HCT116 (cell line): Measurements from ENCODE around the gene SPDL1. TPM values are rescaled to one million over a fixed set of nuclear protein-coding genes. Genes with fewer than 3 reads are reported as not detected.

Source experiments
- ATAC-seq: fragments of 200-7000 bp; cut with Tn5 transposase; 2 replicates; pipeline ENCODE4 v1.9.1; 2020; ENCODE audit warnings: mild to moderate bottlenecking, moderate library complexity
- BruUV-seq: library from RNA; stranded (reverse); fragments of 400-500 nt; replicated peaks from 2 replicates; lab custom pipeline; 2021; lab: Mats Ljungman, UMichigan
- CTCF ChIA-PET: fragments of 300-600 bp; sonication (Branson Sonifier 250); formaldehyde crosslinking; loops from one replicate; lab custom pipeline; 2021; ENCODE audit warnings: antibody characterized with exemption; lab: Charles Lee
- POLR2A ChIA-PET: fragments of 300-600, 350-600 bp; sonication (Branson Sonifier 250); formaldehyde crosslinking; loops from one replicate; lab custom pipeline; 2021; ENCODE audit warnings: antibody characterized with exemption; lab: Charles Lee
- RAD21 ChIA-PET, 2 experiments: fragments of 300-600 bp; sonication (Branson Sonifier 250); formaldehyde crosslinking; loops; one replicate each; lab custom pipeline; 2023; ENCODE audit warnings: low total read pairs in 2 of 2; ENCODE audit not compliant: uncharacterized antibody in 2 of 2, unreplicated experiment in 2 of 2, low non-redundant PET in 1 of 2; lab: Charles Lee
- DNase-seq: peaks from one replicate; pipeline ENCODE4 v3.0.0-alpha.2; 2010; ENCODE audit warnings: low read depth, low spot score
- H2AFZ ChIP-seq: fragments of 200-600 bp; shearing (Covaris generic), sonication (generic); 2 replicates; pipeline ENCODE4 v1.6.1; 2017; ENCODE audit warnings: low read depth, mixed run types, mixed read lengths, antibody characterized with exemption, low read length; ENCODE audit not compliant: poor library complexity, severe bottlenecking
- H3K27ac ChIP-seq: 2 replicates; pipeline ENCODE4 v1.5.1; 2012; ENCODE audit warnings: low read depth, low read length
- H3K27me3 ChIP-seq: fragments of 200-600 bp; sonication (generic); 2 replicates; pipeline ENCODE4 v1.6.1; 2016; ENCODE audit warnings: mixed run types, low read length, mixed read lengths; ENCODE audit not compliant: insufficient read depth
- H3K36me3 ChIP-seq, 2 experiments: fragments of 200-500 bp in 1 of 2; fragments of 200-600 bp in 1 of 2; sonication (Bioruptor generic) in 1 of 2; sonication (generic) in 1 of 2; 2 replicates each; pipeline versions ENCODE4 v1.5.1 to v1.6.1; 2014 to 2016; ENCODE audit warnings: low read length in 2 of 2, inconsistent platforms in 1 of 2, mixed read lengths in 1 of 2, mixed run types in 1 of 2; ENCODE audit not compliant: insufficient read depth in 2 of 2, control insufficient read depth in 1 of 2
- H3K4me1 ChIP-seq, 2 experiments: fragments of 200-600 bp in 1 of 2; sonication (generic) in 1 of 2; 2 replicates each; pipeline versions ENCODE4 v1.5.1 to v1.6.1; 2012 to 2017; ENCODE audit warnings: low read length in 2 of 2, inconsistent platforms in 1 of 2, mild to moderate bottlenecking in 1 of 2, mixed read lengths in 1 of 2, mixed run types in 1 of 2, moderate library complexity in 1 of 2; ENCODE audit not compliant: insufficient read depth in 2 of 2, control insufficient read depth in 1 of 2
- H3K4me2 ChIP-seq: fragments of 200-600 bp; sonication (generic); 2 replicates; pipeline ENCODE4 v1.6.1; 2017; ENCODE audit warnings: mixed run types, low read length, mixed read lengths
- H3K4me3 ChIP-seq, 2 experiments: fragments of 200-600 bp in 1 of 2; sonication (generic) in 1 of 2; replicated peaks in 1 of 2; 2 replicates each; pipeline ENCODE4 v1.5.1; 2011 to 2016; ENCODE audit warnings: low read length in 2 of 2, control low read depth in 1 of 2, low read depth in 1 of 2, mild to moderate bottlenecking in 1 of 2, mixed read lengths in 1 of 2, mixed run types in 1 of 2
- H3K79me2 ChIP-seq: fragments of 200-600 bp; sonication (generic); 2 replicates; pipeline ENCODE4 v1.6.1; 2017; ENCODE audit warnings: mild to moderate bottlenecking, mixed run types, low read length, moderate library complexity, mixed read lengths; ENCODE audit not compliant: insufficient read depth
- H3K9ac ChIP-seq: fragments of 200-600 bp; sonication (generic); 2 replicates; pipeline ENCODE4 v1.6.1; 2016; ENCODE audit warnings: low read length, mixed read lengths
- H3K9me2 ChIP-seq: fragments of 200-600 bp; sonication (generic), shearing (Covaris generic); 2 replicates; pipeline ENCODE4 v1.6.1; 2017; ENCODE audit warnings: mixed run types, mild to moderate bottlenecking, moderate library complexity; ENCODE audit not compliant: insufficient read depth
- H3K9me3 ChIP-seq, 2 experiments: fragments of 200-500 bp in 1 of 2; fragments of 200-600 bp in 1 of 2; sonication (Bioruptor generic) in 1 of 2; sonication (generic) in 1 of 2; 2 replicates each; pipeline ENCODE4 v1.6.1; 2014 to 2017; ENCODE audit warnings: low read length in 2 of 2, mixed read lengths in 2 of 2, inconsistent platforms in 1 of 2, low read depth in 1 of 2, mild to moderate bottlenecking in 1 of 2, mixed run types in 1 of 2, moderate library complexity in 1 of 2; ENCODE audit not compliant: control insufficient read depth in 1 of 2, insufficient read depth in 1 of 2
- H4K20me1 ChIP-seq: fragments of 200-600 bp; sonication (generic), shearing (Covaris generic); 2 replicates; pipeline ENCODE4 v1.6.1; 2017; ENCODE audit warnings: mixed run types, mild to moderate bottlenecking, moderate library complexity; ENCODE audit not compliant: insufficient read depth
- EGR1 ChIP-seq: IDR thresholded peaks from 2 replicates; pipeline ENCODE4 v1.6.1; 2012; ENCODE audit warnings: low read depth
- ELF1 ChIP-seq: IDR thresholded peaks from 2 replicates; pipeline ENCODE4 v1.6.1; 2012; ENCODE audit warnings: low read depth, borderline replicate concordance
- FOSL1 ChIP-seq: IDR thresholded peaks from 2 replicates; pipeline ENCODE4 v1.6.1; 2012; ENCODE audit warnings: low read depth
- POLR2A ChIP-seq: IDR thresholded peaks from 2 replicates; pipeline ENCODE4 v1.7.0; 2011; ENCODE audit warnings: borderline replicate concordance; ENCODE audit not compliant: insufficient read depth, insufficient read length; ENCODE audit errors: extremely low read depth
- POLR2AphosphoS5 ChIP-seq: IDR thresholded peaks from 2 replicates; pipeline ENCODE4 v1.6.1; 2011; ENCODE audit warnings: mild to moderate bottlenecking, low read depth, low read length, moderate library complexity
- RAD21 ChIP-seq: IDR thresholded peaks from 2 replicates; pipeline ENCODE4 v1.6.1; 2012; ENCODE audit warnings: low read depth, mild to moderate bottlenecking
- SIN3A ChIP-seq: IDR thresholded peaks from 2 replicates; pipeline ENCODE4 v1.6.1; 2012; ENCODE audit warnings: low read depth
- SRF ChIP-seq: IDR thresholded peaks from 2 replicates; pipeline ENCODE4 v1.6.1; 2012; ENCODE audit warnings: low read depth
- TCF7L2 ChIP-seq: IDR thresholded peaks from 2 replicates; pipeline ENCODE4 v1.7.0; 2011; ENCODE audit warnings: borderline replicate concordance, inconsistent platforms; ENCODE audit not compliant: insufficient read depth, insufficient read length; ENCODE audit errors: extremely low read depth
- ZFX ChIP-seq: fragments of 450-650 bp; IDR thresholded peaks from 2 replicates; pipeline ENCODE4 v1.6.1; 2017
- intact Hi-C: fragments of 100-400 bp; cut with micrococcal nuclease; formaldehyde crosslinking; loops from 2 replicates; pipeline ENCODE4 v1.10.0; 2022
- total RNA-seq: library from RNA; stranded (reverse); gene quantifications from one replicate; pipeline ENCODE4 v1.2.1, GENCODE V29; 2021; ENCODE audit not compliant: unreplicated experiment
- TF ChIP-seq, protein P1 (sequence below), 3 experiments: fragments of 200-600 bp in 1 of 3; sonication (generic) in 1 of 3; IDR thresholded peaks in 2 of 3; conservative IDR thresholded peaks in 1 of 3; 2 replicates each; pipeline ENCODE4 v1.5.1; 2012 to 2017; ENCODE audit warnings: low read depth in 2 of 3, low read length in 2 of 3, antibody characterized with exemption in 1 of 3, borderline replicate concordance in 1 of 3, control low read depth in 1 of 3, mild to moderate bottlenecking in 1 of 3, mixed read lengths in 1 of 3, mixed run types in 1 of 3, moderate library complexity in 1 of 3; ENCODE audit not compliant: insufficient read depth in 1 of 3
- TF ChIP-seq, protein P2 (sequence below): IDR thresholded peaks from 2 replicates; pipeline ENCODE4 v1.6.1; 2012

Gene SPDL1
- total RNA-seq, 1 experiment from 2014 or later = 28.5 TPM

DNA sequence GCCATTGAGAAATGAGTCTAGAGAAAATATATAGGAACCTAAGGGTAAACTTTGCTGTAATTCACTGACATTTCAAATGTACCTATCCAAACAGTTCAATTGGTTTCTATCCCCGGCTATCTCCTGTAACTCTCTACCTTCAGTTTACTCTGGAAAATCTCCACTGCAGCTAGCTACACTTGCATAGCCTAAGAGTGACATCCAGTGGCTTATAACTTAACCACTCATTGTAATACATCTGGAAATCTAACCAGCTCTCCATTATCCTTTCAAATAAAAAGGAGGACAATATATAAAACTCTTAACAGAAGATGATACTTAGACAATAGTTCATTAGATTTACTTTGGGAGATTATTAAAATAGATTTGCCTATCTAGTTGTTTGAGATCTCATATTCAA is 35.3 kb upstream of the SPDL1 start:
- DNase-seq = no peak
- 0 out of 2 replicates have a peak, but pooled peaks have one; percentile 36 for ATAC-seq
- intact Hi-C loops = no loop called here
- Histone ChIP-seq H4K20me1 (no peaks in the 10 kb centered on the region), H3K4me1 (no peaks in the 10 kb centered on the region), H3K4me2 (no peak overlapping the region), H3K36me3 (no peaks in the 10 kb centered on the region), H3K9me2 (no peaks in the 10 kb centered on the region), H2AFZ (no peak overlapping the region), H3K27me3 (peaks cover 12% of the 10 kb centered on the region), H3K9ac (no peak overlapping the region), H3K9me3 (no peaks in the 10 kb centered on the region), H3K79me2 (no peaks in the 10 kb centered on the region), H3K27ac (no peak overlapping the region), H3K4me3 (no peak overlapping the region)
- RAD21 ChIA-PET = no interaction called here
- CTCF ChIA-PET = interaction anchor here (1.0 to 1.3 kb wide), 3 partner anchors 278 to 561 kb away, joined by 3 to 4 read pairs (median 3); no protein-coding TSS in a partner anchor
- no TSS peak for BruUV-seq
- POLR2A ChIA-PET = no interaction called here
- TF ChIP-seq, protein P1, sequence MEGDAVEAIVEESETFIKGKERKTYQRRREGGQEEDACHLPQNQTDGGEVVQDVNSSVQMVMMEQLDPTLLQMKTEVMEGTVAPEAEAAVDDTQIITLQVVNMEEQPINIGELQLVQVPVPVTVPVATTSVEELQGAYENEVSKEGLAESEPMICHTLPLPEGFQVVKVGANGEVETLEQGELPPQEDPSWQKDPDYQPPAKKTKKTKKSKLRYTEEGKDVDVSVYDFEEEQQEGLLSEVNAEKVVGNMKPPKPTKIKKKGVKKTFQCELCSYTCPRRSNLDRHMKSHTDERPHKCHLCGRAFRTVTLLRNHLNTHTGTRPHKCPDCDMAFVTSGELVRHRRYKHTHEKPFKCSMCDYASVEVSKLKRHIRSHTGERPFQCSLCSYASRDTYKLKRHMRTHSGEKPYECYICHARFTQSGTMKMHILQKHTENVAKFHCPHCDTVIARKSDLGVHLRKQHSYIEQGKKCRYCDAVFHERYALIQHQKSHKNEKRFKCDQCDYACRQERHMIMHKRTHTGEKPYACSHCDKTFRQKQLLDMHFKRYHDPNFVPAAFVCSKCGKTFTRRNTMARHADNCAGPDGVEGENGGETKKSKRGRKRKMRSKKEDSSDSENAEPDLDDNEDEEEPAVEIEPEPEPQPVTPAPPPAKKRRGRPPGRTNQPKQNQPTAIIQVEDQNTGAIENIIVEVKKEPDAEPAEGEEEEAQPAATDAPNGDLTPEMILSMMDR (IDR thresholded peaks at IDR 0.05 in 2 of 3, conservative IDR thresholded peaks at IDR 0.05 in 1 of 3; ENCODE audit: borderline replicate concordance in 1 of 3, insufficient read depth in 1 of 3, low read depth in 2 of 3, low read length in 2 of 3) = peak in 2 of 3 experiments; percentile 14 to 18; a peak in 1 of 6 replicates
- TF ChIP-seq RAD21 = peak; percentile 44
- no peak for TF ChIP-seq TCF7L2

DNA sequence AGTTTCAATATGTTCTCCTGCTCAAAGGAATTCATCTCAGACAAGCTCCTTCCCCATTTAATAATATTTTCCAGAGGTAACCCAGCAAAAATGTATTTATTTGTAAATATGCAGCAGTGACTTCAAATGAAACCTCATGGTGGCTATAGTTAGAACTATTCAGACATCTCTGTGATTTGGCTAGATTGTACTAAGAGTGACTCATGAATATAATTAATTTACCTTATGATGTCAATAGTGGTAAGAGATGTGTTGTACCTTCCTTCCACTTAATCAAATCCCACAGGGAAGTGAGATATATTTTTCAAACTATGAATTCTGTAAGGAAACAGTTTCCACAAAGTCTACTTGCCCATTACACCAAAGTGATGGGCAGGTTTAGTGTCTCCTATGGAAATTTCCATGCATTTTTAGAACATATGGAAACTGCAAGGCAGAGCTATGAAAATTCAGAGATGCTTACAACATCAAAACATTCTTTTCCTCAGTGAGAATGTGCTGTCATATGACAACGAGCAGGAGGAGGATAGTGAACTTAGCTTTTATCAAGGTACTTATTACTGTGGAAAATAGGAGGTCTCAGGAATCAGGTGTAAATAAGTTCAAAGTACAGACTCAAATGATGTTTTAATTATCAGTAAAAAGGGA is 34.0 kb upstream of the SPDL1 start:
- H4K20me1 ChIP-seq = no peaks in the 10 kb centered on the region
- no peaks in the 10 kb centered on the region for H3K9me2 ChIP-seq
- H3K27me3 ChIP-seq = peaks cover 12% of the 10 kb centered on the region
- ChIA-PET POLR2A (no interaction called here), CTCF (no interaction called here), RAD21 (no interaction called here)
- DNase-seq (no peak), ATAC-seq (no peak)
- H3K4me1 ChIP-seq = no peaks in the 10 kb centered on the region
- no peaks in the 10 kb centered on the region for H3K9me3 ChIP-seq
- TF ChIP-seq, protein P2, sequence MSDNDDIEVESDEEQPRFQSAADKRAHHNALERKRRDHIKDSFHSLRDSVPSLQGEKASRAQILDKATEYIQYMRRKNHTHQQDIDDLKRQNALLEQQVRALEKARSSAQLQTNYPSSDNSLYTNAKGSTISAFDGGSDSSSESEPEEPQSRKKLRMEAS = no peak
- TF ChIP-seq RAD21 (no peak), SRF (no peak), ELF1 (no peak), ZFX (no peak), EGR1 (no peak), TCF7L2 (no peak), POLR2A (no peak), SIN3A (no peak), POLR2AphosphoS5 (no peak), FOSL1 (no peak)
- TF ChIP-seq, protein P1 (IDR thresholded peaks at IDR 0.05 in 2 of 3, conservative IDR thresholded peaks at IDR 0.05 in 1 of 3; ENCODE audit: borderline replicate concordance in 1 of 3, insufficient read depth in 1 of 3, low read depth in 2 of 3, low read length in 2 of 3) = no peak
- H3K9ac ChIP-seq = no peak overlapping the region
- intact Hi-C loops = no loop called here
- no peak overlapping the region for H3K4me2 ChIP-seq
- no peak overlapping the region for H3K4me3 ChIP-seq
- no peaks in the 10 kb centered on the region for H3K36me3 ChIP-seq
- no peaks in the 10 kb centered on the region for H3K79me2 ChIP-seq
- no peak overlapping the region for H3K27ac ChIP-seq
- BruUV-seq = no TSS peak
- H2AFZ ChIP-seq = no peak overlapping the region
